B cell (primary cell): ENCODE results near the gene SH3GL1. TPM values are rescaled to one million over a fixed set of nuclear protein-coding genes. Genes with fewer than 3 reads are reported as not detected.

Experiments used
- ATAC-seq: fragments of 200-7000 bp; cut with Tn5 transposase; one replicate; pipeline ENCODE4 v1.10.0; 2021; ENCODE audit warnings: low read depth, mild to moderate bottlenecking, moderate number of reproducible peaks, moderate library complexity
- CTCF ChIA-PET: fragments of 350-600 bp; sonication (Branson Sonifier 250); formaldehyde crosslinking; loops from one replicate; lab custom pipeline; 2021; ENCODE audit warnings: antibody characterized with exemption, inconsistent platforms; lab: Charles Lee
- POLR2A ChIA-PET: fragments of 350-600 bp; sonication (Branson Sonifier 250); formaldehyde crosslinking; loops from one replicate; lab custom pipeline; 2021; ENCODE audit warnings: antibody characterized with exemption; lab: Charles Lee
- DNase-seq: peaks from one replicate; pipeline ENCODE4 v3.0.0; 2013
- H2AFZ ChIP-seq: 2 replicates; pipeline ENCODE4 v1.6.1; 2012; ENCODE audit warnings: mild to moderate bottlenecking, low read depth, low read length; ENCODE audit not compliant: insufficient read depth, poor library complexity, severe bottlenecking
- H3K27ac ChIP-seq, 2 donors: 1 replicate in 1 of 2; 2 replicates in 1 of 2; pipeline ENCODE4 v1.5.1; 2012 to 2013; ENCODE audit warnings: low read length in 2 of 2, mild to moderate bottlenecking in 2 of 2, moderate library complexity in 1 of 2
- H3K27me3 ChIP-seq, 4 experiments: fragments of 200-600 bp in 1 of 4; sonication (generic) in 1 of 4; replicated peaks in 1 of 4; 1 replicate in 2 of 4; 2 replicates in 2 of 4; pipeline versions ENCODE4 v1.6.1 to v1.7.0; 2013 to 2016; ENCODE audit warnings: low read length in 3 of 4, mild to moderate bottlenecking in 2 of 4, mixed read lengths in 1 of 4, moderate library complexity in 1 of 4; ENCODE audit not compliant: insufficient read depth in 4 of 4, control insufficient read depth in 3 of 4; ENCODE audit errors: control extremely low read depth in 1 of 4
- H3K36me3 ChIP-seq, 2 experiments: replicated peaks in 1 of 2; 1 replicate in 1 of 2; 2 replicates in 1 of 2; pipeline versions ENCODE4 v1.6.1 to v1.7.1; 2013; ENCODE audit warnings: low read length in 1 of 2; ENCODE audit not compliant: insufficient read depth in 2 of 2, control insufficient read depth in 1 of 2; ENCODE audit errors: control extremely low read depth in 1 of 2, extremely low read depth in 1 of 2
- H3K4me1 ChIP-seq, 2 donors: fragments of 200-600 bp in 1 of 2; sonication (generic) in 1 of 2; 1 replicate in 1 of 2; 2 replicates in 1 of 2; pipeline versions ENCODE4 v1.5.1 to v1.6.1; 2013 to 2017; ENCODE audit warnings: low read length in 2 of 2; ENCODE audit not compliant: control insufficient read depth in 2 of 2, insufficient read depth in 2 of 2
- H3K4me2 ChIP-seq: replicated peaks from 2 replicates; pipeline ENCODE3; 2012; ENCODE audit warnings: mild to moderate bottlenecking, low read depth, low read length; ENCODE audit not compliant: poor library complexity, severe bottlenecking
- H3K4me3 ChIP-seq, 5 experiments: fragments of 200-600 bp in 1 of 5; sonication (generic) in 1 of 5; 1 replicate in 3 of 5; 2 replicates in 2 of 5; pipeline versions ENCODE4 v1.5.1 to v1.7.0; 2011 to 2016; ENCODE audit warnings: low read length in 4 of 5, mild to moderate bottlenecking in 4 of 5, low read depth in 2 of 5, control low read depth in 1 of 5, moderate library complexity in 1 of 5; ENCODE audit not compliant: insufficient read depth in 1 of 5; ENCODE audit errors: control extremely low read depth in 1 of 5, extremely low read depth in 1 of 5
- H3K79me2 ChIP-seq: fragments of 200-600 bp; sonication (generic); one replicate; pipeline ENCODE4 v1.6.0; 2016; ENCODE audit warnings: low read length; ENCODE audit not compliant: control insufficient read depth, insufficient read depth
- H3K9ac ChIP-seq: fragments of 200-600 bp; sonication (generic); 2 replicates; pipeline ENCODE4 v1.6.1; 2017; ENCODE audit warnings: mild to moderate bottlenecking, low read length, moderate library complexity
- H3K9me3 ChIP-seq, 3 donors: one replicate each; pipeline versions ENCODE4 v1.6.1 to v1.7.1; 2013; ENCODE audit warnings: low read length in 2 of 3; ENCODE audit not compliant: control insufficient read depth in 2 of 3, insufficient read depth in 1 of 3; ENCODE audit errors: control extremely low read depth in 1 of 3
- H4K20me1 ChIP-seq: 2 replicates; pipeline ENCODE4 v1.6.0; 2012; ENCODE audit warnings: mild to moderate bottlenecking, low read length; ENCODE audit not compliant: insufficient read depth, control insufficient read depth, poor library complexity, severe bottlenecking
- H3K27ac Mint-ChIP-seq: one replicate; pipeline ENCODE4 v1.8.0; 2021; ENCODE audit warnings: mixed read lengths
- H3K27me3 Mint-ChIP-seq: one replicate; pipeline ENCODE4 v1.8.0; 2021; ENCODE audit warnings: mixed read lengths
- H3K4me1 Mint-ChIP-seq: one replicate; pipeline ENCODE4 v1.8.0; 2021; ENCODE audit warnings: mixed read lengths
- H3K4me3 Mint-ChIP-seq: one replicate; pipeline ENCODE4 v1.8.0; 2021; ENCODE audit warnings: mixed read lengths
- H3K9me3 Mint-ChIP-seq: one replicate; pipeline ENCODE4 v1.8.0; 2022; ENCODE audit warnings: mixed read lengths; ENCODE audit not compliant: insufficient read depth
- EZH2 ChIP-seq: IDR thresholded peaks from 2 replicates; pipeline ENCODE4 v1.6.1; 2012; ENCODE audit warnings: borderline replicate concordance, low read depth, mild to moderate bottlenecking, moderate library complexity, low read length; ENCODE audit not compliant: insufficient read depth, poor library complexity, severe bottlenecking
- WGBS: methylation state at CpG from one replicate; pipeline ENCODE4 v1.1.5; 2013; ENCODE audit warnings: missing lambda C conversion rate; ENCODE audit not compliant: insufficient coverage; 5-methylcytosine and 5-hydroxymethylcytosine counted together
- intact Hi-C: fragments of 100-400 bp; cut with micrococcal nuclease; formaldehyde crosslinking; loops from one replicate; pipeline ENCODE4 v1.10.0; 2022
- polyA plus RNA-seq: library from polyadenylated mRNA; depleted of rRNA; stranded (reverse); fragments of >200 nt; gene quantifications from 2 replicates; pipeline ENCODE4 v1.2.3, GENCODE V29; 2012
- total RNA-seq, 2 donors: library from RNA; stranded (reverse); fragments of 120-200 nt in 1 of 2; gene quantifications; 1 replicate in 1 of 2; 2 replicates in 1 of 2; pipeline versions ENCODE4 v1.2.3 to v1.2.4, GENCODE V29; 2013 to 2022
- TF ChIP-seq, protein P1 (sequence below): fragments of 200-600 bp; IDR thresholded peaks from one replicate; pipeline ENCODE4 v1.8.0; 2022; ENCODE audit warnings: antibody characterized with exemption, mild to moderate bottlenecking

SH3GL1 gene
- total and polyA plus RNA-seq, 2 donors (not counting 1 experiment from before 2014, with no cell fraction given) = 37.2 to 42.4 TPM

DNA sequence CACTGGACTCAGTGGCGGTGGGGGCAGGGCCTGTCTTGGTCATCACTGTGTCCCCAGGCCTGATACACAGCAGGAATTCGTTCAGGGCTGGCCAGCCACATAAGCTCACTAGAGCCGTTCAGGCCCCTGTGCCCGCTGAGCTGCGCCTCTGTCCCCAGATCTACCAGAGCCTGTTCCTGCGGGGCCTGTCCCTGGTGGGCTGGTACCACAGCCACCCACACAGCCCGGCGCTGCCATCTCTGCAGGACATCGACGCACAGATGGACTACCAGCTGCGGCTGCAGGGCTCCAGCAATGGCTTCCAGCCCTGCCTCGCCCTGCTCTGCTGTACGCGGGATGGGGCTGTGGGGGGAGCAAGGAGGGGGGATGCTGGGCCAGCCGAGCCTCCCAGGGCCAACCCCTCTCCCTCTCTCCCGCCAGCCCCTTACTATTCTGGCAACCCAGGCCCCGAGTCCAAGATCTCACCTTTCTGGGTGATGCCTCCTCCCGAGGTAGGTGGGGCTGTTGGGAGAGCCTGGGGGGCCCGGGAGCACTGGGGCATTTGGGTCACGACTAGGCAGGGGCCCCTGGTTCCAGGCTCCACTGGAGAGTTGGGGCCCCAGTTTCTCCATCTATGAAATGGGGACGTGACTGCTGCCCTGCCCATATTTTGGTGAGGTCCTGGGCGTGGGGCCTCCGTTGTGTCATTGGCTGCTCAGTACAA, 43.1 kb downstream of the SH3GL1 start:
- Histone ChIP-seq H3K4me1 (peaks cover 0 to 5% of the 10 kb centered on the region in 2 donors), H3K27ac (no peak overlapping the region), H2AFZ (no peak overlapping the region), H4K20me1 (no peaks in the 10 kb centered on the region), H3K4me3 (no peak overlapping the region), H3K79me2 (no peaks in the 10 kb centered on the region), H3K9me3 (no peaks in the 10 kb centered on the region), H3K9ac (no peak overlapping the region), H3K4me2 (no peak overlapping the region), H3K27me3 (no peaks in the 10 kb centered on the region), H3K36me3 (peaks cover 0 to 36% of the 10 kb centered on the region in 2 experiments)
- Mint-ChIP-seq H3K4me3 (no peak overlapping the region), H3K9me3 (no peaks in the 10 kb centered on the region), H3K27me3 (no peaks in the 10 kb centered on the region), H3K27ac (no peak overlapping the region), H3K4me1 (peaks cover 2% of the 10 kb centered on the region)
- TF ChIP-seq, protein P1, sequence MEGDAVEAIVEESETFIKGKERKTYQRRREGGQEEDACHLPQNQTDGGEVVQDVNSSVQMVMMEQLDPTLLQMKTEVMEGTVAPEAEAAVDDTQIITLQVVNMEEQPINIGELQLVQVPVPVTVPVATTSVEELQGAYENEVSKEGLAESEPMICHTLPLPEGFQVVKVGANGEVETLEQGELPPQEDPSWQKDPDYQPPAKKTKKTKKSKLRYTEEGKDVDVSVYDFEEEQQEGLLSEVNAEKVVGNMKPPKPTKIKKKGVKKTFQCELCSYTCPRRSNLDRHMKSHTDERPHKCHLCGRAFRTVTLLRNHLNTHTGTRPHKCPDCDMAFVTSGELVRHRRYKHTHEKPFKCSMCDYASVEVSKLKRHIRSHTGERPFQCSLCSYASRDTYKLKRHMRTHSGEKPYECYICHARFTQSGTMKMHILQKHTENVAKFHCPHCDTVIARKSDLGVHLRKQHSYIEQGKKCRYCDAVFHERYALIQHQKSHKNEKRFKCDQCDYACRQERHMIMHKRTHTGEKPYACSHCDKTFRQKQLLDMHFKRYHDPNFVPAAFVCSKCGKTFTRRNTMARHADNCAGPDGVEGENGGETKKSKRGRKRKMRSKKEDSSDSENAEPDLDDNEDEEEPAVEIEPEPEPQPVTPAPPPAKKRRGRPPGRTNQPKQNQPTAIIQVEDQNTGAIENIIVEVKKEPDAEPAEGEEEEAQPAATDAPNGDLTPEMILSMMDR = no peak
- no peak for TF ChIP-seq EZH2
- DNase-seq (no peak), ATAC-seq (no peak)
- POLR2A ChIA-PET = no interaction called here
- CTCF ChIA-PET = interaction anchor here (1.3 kb wide), 1 partner anchor 10 kb away, joined by 3 read pairs; no protein-coding TSS in a partner anchor
- intact Hi-C loops = no loop called here
- WGBS = 95% methylated on average over 17 of the region's 23 CpGs

DNA sequence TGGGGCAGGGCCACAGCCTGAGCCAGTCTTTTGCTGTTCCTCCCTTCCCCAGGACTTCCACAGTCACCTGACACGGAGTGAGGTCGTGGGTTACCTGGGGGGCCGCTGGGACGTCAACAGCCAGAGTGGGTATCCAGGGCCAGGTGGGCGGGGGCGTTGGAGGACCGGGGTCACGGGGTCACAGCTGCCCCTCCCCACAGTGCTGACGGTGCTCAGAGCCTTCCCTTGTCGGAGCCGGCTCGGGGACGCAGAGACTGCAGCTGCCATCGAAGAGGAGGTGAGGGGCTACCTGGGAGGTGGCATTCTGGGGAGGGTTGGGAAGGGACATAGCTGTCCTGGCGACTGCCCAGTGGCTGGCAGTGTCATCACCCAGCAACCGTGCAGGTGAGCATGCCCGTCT, 45.5 kb downstream of the SH3GL1 start:
- Histone ChIP-seq H3K79me2 (no peaks in the 10 kb centered on the region), H3K4me1 (peaks cover 0 to 5% of the 10 kb centered on the region in 2 donors), H3K9me3 (no peaks in the 10 kb centered on the region), H4K20me1 (no peaks in the 10 kb centered on the region), H3K36me3 (peaks cover 0 to 20% of the 10 kb centered on the region in 2 experiments), H3K9ac (no peak overlapping the region), H3K27ac (no peak overlapping the region), H3K4me3 (no peak overlapping the region), H2AFZ (no peak overlapping the region), H3K4me2 (no peak overlapping the region), H3K27me3 (no peaks in the 10 kb centered on the region)
- ATAC-seq (no peak), DNase-seq (no peak)
- H3K27me3 Mint-ChIP-seq = no peaks in the 10 kb centered on the region
- POLR2A ChIA-PET = interaction anchor here (0.6 kb wide), 1 partner anchor 17 kb away, joined by 5 read pairs; no protein-coding TSS in a partner anchor
- CTCF ChIA-PET = no interaction called here
- H3K9me3 Mint-ChIP-seq = no peaks in the 10 kb centered on the region
- H3K4me3 Mint-ChIP-seq = no peak overlapping the region
- TF ChIP-seq, protein P1 = no peak
- no peak for TF ChIP-seq EZH2
- WGBS = 98% methylated on average over 15 of the region's 17 CpGs
- H3K4me1 Mint-ChIP-seq = peaks cover 2% of the 10 kb centered on the region
- H3K27ac Mint-ChIP-seq = no peak overlapping the region
- intact Hi-C loops = no loop called here
